Right renal cortex interstitium (tissue), 3 donors: ENCODE data around the gene FGF12. TPM values are rescaled to one million over a fixed set of nuclear protein-coding genes. Genes with fewer than 3 reads are reported as not detected.

Source experiments
- DNase-seq, 3 donors: peaks; one replicate each; pipeline ENCODE4 v3.0.0-alpha.2; 2013; ENCODE audit warnings: low read depth in 3 of 3, low spot score in 2 of 3
- polyA plus RNA-seq, 3 donors: library from polyadenylated mRNA; unstranded; fragments of 120-200 nt; gene quantifications; one replicate each; pipeline ENCODE4 v1.2.1, GENCODE V29; 2013; ENCODE audit not compliant: insufficient read length in 3 of 3

Gene FGF12
- polyA plus RNA-seq, 3 donors: 7.5 to 9.8 (median 8.6) TPM

- no peak for DNase-seq
These were observed 293.6 kb downstream of the FGF12 start for GRCh38 chr3:192433704-192434103.

- DNase-seq: no peak
These were observed 304.4 kb downstream of the FGF12 start for GRCh38 chr3:192422997-192423342.

- DNase-seq: no peak
These were observed 304.9 kb downstream of the FGF12 start for GRCh38 chr3:192422321-192422996.

- DNase-seq: no peak
These were observed 308.0 kb downstream of the FGF12 start for GRCh38 chr3:192419312-192419711.

- DNase-seq: no peak
These were observed 309.7 kb downstream of the FGF12 start for GRCh38 chr3:192417559-192418055.

- no peak for DNase-seq
These were observed 310.3 kb downstream of the FGF12 start for GRCh38 chr3:192417017-192417416.

- no peak for DNase-seq
These were observed 313.9 kb downstream of the FGF12 start for GRCh38 chr3:192413461-192413860.

- no peak for DNase-seq
These were observed 316.7 kb downstream of the FGF12 start for GRCh38 chr3:192410684-192410960.

GRCh38 chr3:192409838-192410683 lies 317.3 kb downstream of the FGF12 start:
- DNase-seq: no peak

GRCh38 chr3:192409201-192409837 lies 318.0 kb downstream of the FGF12 start:
- no peak for DNase-seq

GRCh38 chr3:192408647-192409200 lies 318.6 kb downstream of the FGF12 start:
- no peak for DNase-seq

GRCh38 chr3:192408007-192408646 lies 319.2 kb downstream of the FGF12 start:
- no peak for DNase-seq

- DNase-seq: no peak
These were observed 327.6 kb downstream of the FGF12 start for GRCh38 chr3:192399767-192400166.

GRCh38 chr3:192397012-192397411 lies 330.3 kb downstream of the FGF12 start:
- DNase-seq: no peak

GRCh38 chr3:192395506-192395905 lies 331.8 kb downstream of the FGF12 start:
- no peak for DNase-seq

- DNase-seq: no peak
These were observed 334.4 kb downstream of the FGF12 start for GRCh38 chr3:192392986-192393385.

- no peak for DNase-seq
These were observed 344.5 kb downstream of the FGF12 start for GRCh38 chr3:192382861-192383260.

- DNase-seq: no peak
These were observed 353.8 kb downstream of the FGF12 start for GRCh38 chr3:192373586-192373985.

GRCh38 chr3:192373032-192373431 lies 354.3 kb downstream of the FGF12 start:
- no peak for DNase-seq

- DNase-seq: no peak
These were observed 354.7 kb downstream of the FGF12 start for GRCh38 chr3:192372616-192373015.

GRCh38 chr3:192371870-192372400 lies 355.4 kb downstream of the FGF12 start:
- no peak for DNase-seq
